DOHH2 (cell line): Measurements from ENCODE around the gene SLC25A13.

ENCODE experiments used
- H3F3A ChIP-seq: fragments of 200-600 bp; sonication (generic), shearing (Covaris generic); 2 replicates; pipeline ENCODE4 v1.6.0; 2016; ENCODE audit warnings: antibody characterized with exemption, mild to moderate bottlenecking; ENCODE audit not compliant: control insufficient read depth, insufficient read depth
- H3K27ac ChIP-seq: fragments of 200-600 bp; sonication (generic); 2 replicates; pipeline ENCODE4 v1.5.1; 2014; ENCODE audit warnings: low read depth, mild to moderate bottlenecking, low read length, moderate library complexity
- H3K27me3 ChIP-seq: fragments of 200-600 bp; sonication (generic); 2 replicates; pipeline ENCODE4 v1.6.1; 2014; ENCODE audit warnings: mild to moderate bottlenecking, low read length, mixed read lengths; ENCODE audit not compliant: control insufficient read depth
- H3K36me3 ChIP-seq: fragments of 200-600 bp; sonication (generic); 2 replicates; pipeline ENCODE4 v1.6.1; 2014; ENCODE audit warnings: mild to moderate bottlenecking, low read length, moderate library complexity, mixed read lengths; ENCODE audit not compliant: control insufficient read depth
- H3K4me1 ChIP-seq: fragments of 200-600 bp; sonication (generic); 2 replicates; pipeline ENCODE4 v1.6.1; 2014; ENCODE audit warnings: mild to moderate bottlenecking, low read length, mixed read lengths; ENCODE audit not compliant: control insufficient read depth
- H3K4me2 ChIP-seq: fragments of 200-600 bp; sonication (generic); 2 replicates; pipeline ENCODE4 v1.6.0; 2014; ENCODE audit warnings: mild to moderate bottlenecking, low read length, moderate library complexity
- H3K4me3 ChIP-seq: fragments of 200-600 bp; sonication (generic); 2 replicates; pipeline ENCODE4 v1.5.1; 2014; ENCODE audit warnings: mild to moderate bottlenecking, low read length, mixed read lengths
- H3K79me2 ChIP-seq: fragments of 200-600 bp; sonication (generic); 2 replicates; pipeline ENCODE4 v1.6.1; 2014; ENCODE audit warnings: mild to moderate bottlenecking, low read length, mixed read lengths; ENCODE audit not compliant: control insufficient read depth
- H3K9me2 ChIP-seq: fragments of 200-600 bp; sonication (generic); replicated peaks from 2 replicates; pipeline ENCODE4 v1.6.1; 2014; ENCODE audit warnings: mild to moderate bottlenecking, low read length, mixed read lengths; ENCODE audit not compliant: control insufficient read depth
- H3K9me3 ChIP-seq: fragments of 200-600 bp; sonication (generic); 2 replicates; pipeline ENCODE4 v1.6.1; 2014; ENCODE audit warnings: antibody characterized with exemption, low read length, mixed read lengths; ENCODE audit not compliant: control insufficient read depth, insufficient read depth
- H4K20me1 ChIP-seq: fragments of 200-600 bp; sonication (generic); 2 replicates; pipeline ENCODE4 v1.6.0; 2014; ENCODE audit warnings: low read depth, mild to moderate bottlenecking, antibody characterized with exemption, low read length, moderate library complexity; ENCODE audit not compliant: control insufficient read depth, insufficient read depth
- CTCF ChIP-seq: fragments of 200-600 bp; sonication (generic); IDR thresholded peaks from one replicate; pipeline ENCODE4 v1.5.1; 2014; ENCODE audit warnings: antibody characterized with exemption, mild to moderate bottlenecking, low read depth, low read length; ENCODE audit not compliant: poor library complexity, severe bottlenecking
- EZH2phosphoT487 ChIP-seq: fragments of 200-600 bp; sonication (generic); IDR thresholded peaks from 2 replicates; pipeline ENCODE4 v1.6.1; 2017; ENCODE audit warnings: borderline replicate concordance, mild to moderate bottlenecking, antibody characterized with exemption, low read length, moderate library complexity, mixed read lengths

SLC25A13 gene

DNA sequence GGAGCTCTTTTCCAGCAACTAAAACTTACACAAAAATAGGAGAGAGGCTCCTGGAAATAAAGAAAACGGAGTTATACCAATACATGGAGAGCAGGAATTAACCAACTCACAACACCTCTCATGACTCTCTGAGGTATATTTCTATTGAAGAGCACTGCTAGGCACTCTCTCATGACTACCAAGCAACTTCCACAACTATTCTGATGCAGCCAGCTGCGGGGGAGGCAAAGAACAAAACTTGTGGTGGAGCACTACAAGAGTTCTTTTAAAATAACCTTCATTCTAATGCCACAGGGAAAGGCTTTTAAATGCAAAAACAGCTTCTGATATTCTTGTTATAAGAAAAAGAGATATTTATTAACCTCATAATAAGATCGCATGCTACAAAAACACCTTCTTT, 140.7 kb downstream of the SLC25A13 start:
- no peaks in the 10 kb centered on the region for H3K9me3 ChIP-seq
- no peaks in the 10 kb centered on the region for H3K9me2 ChIP-seq
- no peak overlapping the region for H3K4me2 ChIP-seq
- no peaks in the 10 kb centered on the region for H3K79me2 ChIP-seq
- H3K36me3 ChIP-seq, result peaks cover 12% of the 10 kb centered on the region
- H3K27ac ChIP-seq, result no peak overlapping the region
- no peaks in the 10 kb centered on the region for H3K27me3 ChIP-seq
- no peak overlapping the region for H3K4me3 ChIP-seq
- TF ChIP-seq CTCF, result no peak
- TF ChIP-seq EZH2phosphoT487, result no peak
- no peaks in the 10 kb centered on the region for H3K4me1 ChIP-seq
- no peaks in the 10 kb centered on the region for H3F3A ChIP-seq
- H4K20me1 ChIP-seq, result no peaks in the 10 kb centered on the region

DNA sequence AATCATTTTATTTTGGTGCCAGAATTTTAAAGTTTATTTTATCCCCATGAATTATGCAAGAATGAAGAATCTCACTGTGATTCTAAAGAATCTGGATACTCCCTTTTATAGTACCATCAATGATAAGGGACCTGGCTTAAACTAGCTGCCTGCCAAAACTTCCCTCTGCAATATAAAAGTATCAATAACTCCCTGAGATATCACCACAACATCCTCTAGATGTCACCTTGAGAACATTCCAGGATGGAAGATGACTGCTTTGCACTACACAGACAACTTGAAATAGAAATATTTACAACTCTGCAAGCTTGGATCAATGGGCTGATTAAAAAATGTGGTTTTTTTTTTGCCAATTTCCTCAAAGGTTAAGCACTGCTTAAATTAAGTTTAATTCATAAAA, 142.1 kb downstream of the SLC25A13 start:
- H3K4me1 ChIP-seq, result no peaks in the 10 kb centered on the region
- no peak overlapping the region for H3K27ac ChIP-seq
- no peaks in the 10 kb centered on the region for H3F3A ChIP-seq
- no peaks in the 10 kb centered on the region for H4K20me1 ChIP-seq
- H3K4me2 ChIP-seq, result no peak overlapping the region
- H3K9me2 ChIP-seq, result no peaks in the 10 kb centered on the region
- H3K36me3 ChIP-seq, result peaks cover 12% of the 10 kb centered on the region
- TF ChIP-seq EZH2phosphoT487 (no peak), CTCF (no peak)
- no peak overlapping the region for H3K4me3 ChIP-seq
- no peaks in the 10 kb centered on the region for H3K79me2 ChIP-seq
- H3K27me3 ChIP-seq, result no peaks in the 10 kb centered on the region
- H3K9me3 ChIP-seq, result no peaks in the 10 kb centered on the region

- Histone ChIP-seq H3K27ac (no peak overlapping the region), H4K20me1 (no peaks in the 10 kb centered on the region), H3F3A (no peaks in the 10 kb centered on the region), H3K4me3 (no peak overlapping the region), H3K79me2 (no peaks in the 10 kb centered on the region), H3K9me3 (no peaks in the 10 kb centered on the region), H3K4me2 (no peak overlapping the region), H3K4me1 (no peaks in the 10 kb centered on the region), H3K27me3 (no peaks in the 10 kb centered on the region), H3K36me3 (peaks cover 11% of the 10 kb centered on the region), H3K9me2 (no peaks in the 10 kb centered on the region)
- TF ChIP-seq EZH2phosphoT487 (no peak), CTCF (no peak)
Observed at GRCh38 chr7:96179341-96179740, 142.6 kb downstream of the SLC25A13 start.

GRCh38 chr7:96178581-96178980, 143.3 kb downstream of the SLC25A13 start:
- H3F3A ChIP-seq, result no peaks in the 10 kb centered on the region
- no peaks in the 10 kb centered on the region for H3K4me1 ChIP-seq
- H4K20me1 ChIP-seq, result no peaks in the 10 kb centered on the region
- no peaks in the 10 kb centered on the region for H3K9me3 ChIP-seq
- H3K4me2 ChIP-seq, result no peak overlapping the region
- H3K79me2 ChIP-seq, result no peaks in the 10 kb centered on the region
- H3K27me3 ChIP-seq, result no peaks in the 10 kb centered on the region
- no peak overlapping the region for H3K27ac ChIP-seq
- no peaks in the 10 kb centered on the region for H3K9me2 ChIP-seq
- peaks cover 6% of the 10 kb centered on the region; the same call in 1 of the 2 replicates for H3K36me3 ChIP-seq
- H3K4me3 ChIP-seq, result no peak overlapping the region
- TF ChIP-seq EZH2phosphoT487, result no peak
- TF ChIP-seq CTCF, result no peak
